HG02885 (cell line): ENCODE measurements around the gene ANXA2.
"Not testable (repeated sequence)": the region's sequence is repeated elsewhere in the genome, so short reads cannot be mapped to it uniquely, and the experiment has no call there.

Source experiments
- ATAC-seq: cut with Tn5 transposase; IDR thresholded peaks from one replicate; pipeline ENCODE4 v1.9.1; 2021; ENCODE audit warnings: mild to moderate bottlenecking; ENCODE audit not compliant: unreplicated experiment, poor library complexity

Gene ANXA2

GRCh38 chr15:60411774-60412425 lies 14.1 kb upstream of the ANXA2 start:
- ATAC-seq = no peak

GRCh38 chr15:60410350-60410749 lies 12.6 kb upstream of the ANXA2 start:
- ATAC-seq = not testable (repeated sequence)

- ATAC-seq = peak; percentile 50
Observed at GRCh38 chr15:60408463-60408981, 10.7 kb upstream of the ANXA2 start.

- ATAC-seq = no peak
Observed at GRCh38 chr15:60407415-60407805, 9.6 kb upstream of the ANXA2 start.

- ATAC-seq = no peak
Observed at GRCh38 chr15:60406513-60407414, 9.0 kb upstream of the ANXA2 start.

GRCh38 chr15:60405399-60405798 lies 7.6 kb upstream of the ANXA2 start:
- no peak for ATAC-seq

- ATAC-seq = not testable (repeated sequence)
Observed at GRCh38 chr15:60404351-60404750, 6.6 kb upstream of the ANXA2 start.

DNA sequence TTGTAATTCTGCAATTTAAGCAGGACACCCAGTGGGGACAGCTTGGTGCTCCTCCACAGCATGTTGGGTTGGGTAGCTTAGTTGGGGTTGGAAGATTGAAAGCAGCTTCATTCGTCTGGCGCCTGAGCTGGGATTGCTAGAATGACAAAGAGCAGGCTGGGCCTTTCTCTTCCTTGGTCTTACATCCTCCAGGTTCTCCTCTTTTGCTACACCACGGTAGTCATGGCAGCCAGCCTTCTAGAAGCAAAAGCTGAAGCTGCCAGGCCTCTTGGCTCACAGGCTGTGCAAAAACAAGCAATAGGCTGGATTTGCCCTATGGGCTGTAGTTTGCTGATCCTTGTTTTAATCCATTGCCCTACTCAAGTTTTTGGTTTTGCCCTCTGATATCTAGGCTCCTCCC lies 3.2 kb upstream of the ANXA2 start:
- no peak for ATAC-seq

DNA sequence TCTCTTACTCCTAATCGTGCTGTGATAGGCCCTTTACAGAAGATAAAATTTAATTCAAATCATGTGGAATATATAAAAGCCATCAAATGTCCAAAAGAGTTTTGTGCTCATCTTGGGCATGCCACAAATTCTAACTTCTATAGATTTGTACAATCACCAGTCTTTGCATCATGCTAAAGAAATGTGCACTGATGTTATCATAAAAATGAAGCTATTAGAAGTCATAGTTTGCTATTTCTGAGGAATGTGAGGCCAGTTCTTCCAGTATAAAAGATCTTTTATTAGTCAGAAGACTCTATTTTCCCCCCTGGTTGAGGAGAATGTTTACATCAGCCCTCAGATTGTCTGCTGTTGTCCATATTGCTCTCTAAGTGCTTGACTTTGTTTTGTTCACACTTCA lies 2.1 kb upstream of the ANXA2 start:
- no peak for ATAC-seq

GRCh38 chr15:60399246-60399915 lies 1.6 kb upstream of the ANXA2 start:
- no peak for ATAC-seq

GRCh38 chr15:60396958-60397771 lies 621 bp downstream of the ANXA2 start:
- peak; percentile 76 for ATAC-seq

- no peak for ATAC-seq
Observed at GRCh38 chr15:60396560-60396957, 1.2 kb downstream of the ANXA2 start.

DNA sequence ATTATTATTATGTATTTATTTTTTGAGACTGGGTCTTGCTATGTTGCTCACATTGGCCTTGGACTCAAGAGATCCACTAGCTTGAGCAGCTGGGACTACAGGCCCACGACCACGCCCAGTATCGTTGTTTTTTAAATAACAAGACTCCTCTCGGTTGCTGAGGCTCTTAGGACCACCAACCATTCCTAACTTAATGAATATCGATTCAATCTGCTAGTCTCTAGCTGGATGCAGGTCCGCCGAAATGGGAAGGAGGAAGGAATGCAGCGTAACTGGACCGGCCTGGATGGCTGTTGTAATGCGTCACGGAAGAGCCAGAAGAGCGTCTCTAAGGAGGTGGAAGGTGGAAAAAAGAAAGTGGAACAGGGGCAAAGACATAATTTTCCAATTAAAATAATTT lies 1.7 kb downstream of the ANXA2 start:
- no peak for ATAC-seq

GRCh38 chr15:60395276-60396011 lies 2.3 kb downstream of the ANXA2 start:
- no peak for ATAC-seq

- ATAC-seq = no peak
Observed at GRCh38 chr15:60394689-60395097, 3.1 kb downstream of the ANXA2 start.

DNA sequence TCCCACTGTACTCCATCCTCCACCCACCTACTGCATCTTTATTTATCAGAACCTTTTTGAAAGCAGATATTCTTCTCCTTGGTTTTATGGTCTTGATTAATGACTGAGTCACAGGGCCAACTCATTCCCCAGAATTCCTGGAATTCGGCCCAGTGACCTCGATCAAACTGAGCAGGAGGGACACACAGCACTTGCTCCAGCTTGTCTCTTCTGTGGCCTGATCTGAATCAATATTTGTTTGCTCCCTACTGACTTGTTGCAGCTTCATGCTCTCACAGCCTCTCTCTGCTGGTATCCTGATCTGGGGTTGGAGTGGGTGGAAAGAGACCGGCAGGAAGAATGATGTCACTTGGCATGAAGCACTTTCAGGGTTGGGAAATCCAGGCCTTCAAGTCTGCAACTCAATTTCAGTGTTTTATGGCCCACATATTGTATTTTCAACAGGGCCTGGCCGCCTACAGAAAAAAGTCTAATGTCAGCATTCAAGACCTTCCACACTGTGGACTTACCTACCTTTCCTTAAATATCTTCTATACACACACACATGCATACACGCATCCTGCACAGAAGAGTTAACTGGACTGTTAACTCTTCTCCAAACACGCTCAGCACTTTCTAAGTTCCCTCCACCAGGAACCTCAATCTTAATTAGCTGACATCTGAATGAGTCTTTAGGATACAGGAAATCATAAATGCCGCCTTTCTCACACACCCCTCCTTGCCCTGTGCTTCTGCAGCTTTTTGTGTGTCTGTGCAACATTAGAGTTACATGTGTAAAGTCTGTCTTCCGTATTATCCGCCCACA lies 4.6 kb downstream of the ANXA2 start:
- ATAC-seq = no peak

GRCh38 chr15:60392601-60392985 lies 5.2 kb downstream of the ANXA2 start:
- no peak for ATAC-seq

DNA sequence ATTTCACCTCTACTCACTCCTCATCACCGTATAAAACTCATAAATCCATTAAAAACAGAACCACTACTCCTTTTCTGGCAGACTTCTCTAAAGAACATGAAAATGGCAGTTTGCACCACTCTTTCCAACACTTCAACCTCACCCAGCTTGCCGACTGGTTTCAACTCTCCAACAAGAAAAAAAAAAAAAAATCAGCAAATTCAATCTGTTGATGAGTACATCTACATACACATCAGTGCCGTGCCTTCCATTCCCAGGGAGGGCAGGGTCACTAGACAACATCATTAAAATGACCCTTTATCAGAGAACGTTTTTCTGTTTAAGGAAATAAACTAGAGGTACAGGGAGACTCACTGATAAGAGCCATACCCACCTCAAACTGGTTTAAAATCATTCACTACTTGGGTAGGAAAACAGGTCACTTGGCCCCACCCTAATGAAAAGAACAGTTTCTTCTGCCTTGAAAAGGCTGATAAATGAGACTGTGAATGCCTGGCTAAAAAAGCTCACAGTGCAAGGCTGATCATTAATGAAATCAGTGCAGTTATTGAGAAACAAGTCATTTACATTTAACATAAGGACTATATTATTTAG lies 6.0 kb downstream of the ANXA2 start:
- ATAC-seq = no peak
